Pancreas (tissue), 10 donors: Measurements from ENCODE around the gene FANCC. TPM values are rescaled to one million over a fixed set of nuclear protein-coding genes. Genes with fewer than 3 reads are reported as not detected.
A peak's percentile ranks its signal among the peaks of the same experiment; 100 is the strongest.

Experiments used
- ATAC-seq, 4 donors: fragments of 200-7000 bp; cut with Tn5 transposase; one replicate each; pipeline versions ENCODE4 v1.8.0 to v1.9.1; 2020; ENCODE audit warnings: mild to moderate bottlenecking in 4 of 4, moderate library complexity in 4 of 4
- DNase-seq, 6 donors: peaks; one replicate each; pipeline ENCODE4 v3.0.0-alpha.2; 2020
- FAIRE-seq: peaks from 2 replicates; lab custom pipeline; 2012; peaks lifted over from hg19 to GRCh38; lab: Jason Lieb, UNC
- H3K27ac ChIP-seq, 4 donors: fragments of 200-600 bp; sonication (generic); 1 replicate in 3 of 4; 2 replicates in 1 of 4; pipeline versions ENCODE4 v1.5.0 to v1.8.0; 2020
- H3K27me3 ChIP-seq, 4 donors: fragments of 200-600 bp; one replicate each; pipeline ENCODE4 v1.8.0; 2021
- H3K36me3 ChIP-seq, 3 donors: fragments of 200-600 bp; sonication (generic) in 1 of 3; one replicate each; pipeline versions ENCODE4 v1.5.0 to v1.8.0; 2020 to 2021
- H3K4me1 ChIP-seq, 3 donors: fragments of 200-600 bp; one replicate each; pipeline ENCODE4 v1.8.0; 2021
- H3K4me3 ChIP-seq, 4 donors: fragments of 200-600 bp; sonication (generic) in 2 of 4; one replicate each; pipeline versions ENCODE4 v1.5.0 to v1.8.0; 2020 to 2021
- H3K9me3 ChIP-seq, 4 donors: fragments of 200-600 bp; one replicate each; pipeline ENCODE4 v1.8.0; 2021
- WGBS, 2 donors: extraction: QIAGEN DNeasy Blood & Tissue Kit; methylation state at CpG; one replicate each; pipeline ENCODE4 v1.1.7; 2013; 5-methylcytosine and 5-hydroxymethylcytosine counted together
- intact Hi-C, 3 donors: fragments of 100-400 bp; cut with DNase I; formaldehyde crosslinking; loops; one replicate each; pipeline versions ENCODE4 v1.11.1 to v1.14.2; 2022
- polyA plus RNA-seq, 2 donors: library from polyadenylated mRNA; stranded (reverse); fragments of 200-250 nt; gene quantifications; one replicate each; pipeline ENCODE4 v1.2.3, GENCODE V29; 2013
- total RNA-seq, 6 donors: library from RNA; stranded (reverse); fragmentation: NEBNext Ultra II Directional in 4 of 6; extraction: Animal tissue kit (Norgen Biotek cat#: 25700) in 4 of 6; gene quantifications; one replicate each; pipeline versions ENCODE4 v1.2.1 to v1.2.4, GENCODE V29; 2021 to 2023
- TF ChIP-seq, protein P1 (sequence below), 4 donors: fragments of 200-600 bp; sonication (generic) in 3 of 4; IDR thresholded peaks; one replicate each; pipeline versions ENCODE4 v1.5.0 to v1.8.0; 2021; ENCODE audit warnings: antibody characterized with exemption in 4 of 4
- donor health status: healthy with polysubstance abuse.
- donor health status: DM: no; HTN: no; CAD: no; lungs with moderate emphysema.
- donor health status: DM: no; HTN: no; CAD: no.
- donor health status: control.
- donor health status: control.
- donor health status: Bipolar disorder and iron deficiency.
- donor health status: DM: yes; HTN: yes; CAD: no.
- donor health status: DM: no; HTN: no; CAD: no.
- donor health status: DM: no; HTN: no; CAD: no.
- donor health status: DM: yes; HTN: yes; CAD: no.

The FANCC gene, protein sequence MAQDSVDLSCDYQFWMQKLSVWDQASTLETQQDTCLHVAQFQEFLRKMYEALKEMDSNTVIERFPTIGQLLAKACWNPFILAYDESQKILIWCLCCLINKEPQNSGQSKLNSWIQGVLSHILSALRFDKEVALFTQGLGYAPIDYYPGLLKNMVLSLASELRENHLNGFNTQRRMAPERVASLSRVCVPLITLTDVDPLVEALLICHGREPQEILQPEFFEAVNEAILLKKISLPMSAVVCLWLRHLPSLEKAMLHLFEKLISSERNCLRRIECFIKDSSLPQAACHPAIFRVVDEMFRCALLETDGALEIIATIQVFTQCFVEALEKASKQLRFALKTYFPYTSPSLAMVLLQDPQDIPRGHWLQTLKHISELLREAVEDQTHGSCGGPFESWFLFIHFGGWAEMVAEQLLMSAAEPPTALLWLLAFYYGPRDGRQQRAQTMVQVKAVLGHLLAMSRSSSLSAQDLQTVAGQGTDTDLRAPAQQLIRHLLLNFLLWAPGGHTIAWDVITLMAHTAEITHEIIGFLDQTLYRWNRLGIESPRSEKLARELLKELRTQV
- total RNA-seq (1 to 10 TPM; 4.1 to 9.9 (median 5.1) TPM), polyA plus RNA-seq (1 to 10 TPM; 3.8 to 4.1 TPM)

DNA sequence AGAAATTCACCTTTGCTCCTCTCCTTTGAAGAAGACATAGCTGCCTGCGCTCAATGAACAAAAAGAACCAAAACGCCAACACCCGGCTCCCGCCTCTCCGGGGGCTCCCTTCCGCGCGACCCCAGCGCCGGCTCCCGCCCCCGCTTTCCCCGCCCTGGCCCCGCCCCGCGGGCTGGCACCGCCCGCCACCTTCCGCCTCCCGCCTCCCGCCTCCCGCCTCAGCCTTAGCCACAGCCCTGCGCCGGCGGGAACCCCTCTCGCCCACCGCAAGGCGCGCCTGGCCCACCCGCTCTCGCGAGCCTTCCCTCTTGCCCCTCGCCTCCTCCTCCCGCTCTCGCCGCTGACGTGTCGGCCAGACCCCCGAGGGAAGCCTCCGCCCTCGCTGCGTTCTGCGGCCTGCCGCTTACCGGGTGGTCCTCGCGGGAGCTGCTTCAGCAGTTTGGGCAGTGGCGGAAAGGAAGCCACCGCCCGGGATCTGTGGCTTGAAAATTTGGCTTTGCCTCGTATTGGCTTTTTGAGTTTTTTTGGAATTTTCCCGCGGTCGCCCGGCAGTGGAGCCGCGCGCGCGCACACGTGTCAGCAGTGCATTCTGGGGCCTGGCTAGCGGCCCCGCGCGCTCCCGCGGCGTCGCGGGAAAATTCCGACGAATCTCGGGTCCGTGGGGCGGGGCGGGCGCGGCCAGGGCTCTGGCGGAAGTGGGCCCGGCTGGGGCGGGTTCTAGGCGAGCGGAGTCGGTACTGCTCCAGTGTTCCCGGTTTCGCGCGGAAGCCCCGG, at the start of gene FANCC:
Gene FANCC, minus strand, starts transcription at position 591 of the 774 bp plus-strand sequence. CDS start 68,418 bp downstream, outside the sequence.
- peak; percentile 88 to 95 (median 93) for ATAC-seq
- no peak for FAIRE-seq
- no peaks in the 10 kb centered on the region for H3K9me3 ChIP-seq
- H3K4me1 ChIP-seq = peaks cover 0 to 10% (median 6%) of the 10 kb centered on the region in 3 donors
- H3K27me3 ChIP-seq = no peaks in the 10 kb centered on the region
- TF ChIP-seq, protein P1, sequence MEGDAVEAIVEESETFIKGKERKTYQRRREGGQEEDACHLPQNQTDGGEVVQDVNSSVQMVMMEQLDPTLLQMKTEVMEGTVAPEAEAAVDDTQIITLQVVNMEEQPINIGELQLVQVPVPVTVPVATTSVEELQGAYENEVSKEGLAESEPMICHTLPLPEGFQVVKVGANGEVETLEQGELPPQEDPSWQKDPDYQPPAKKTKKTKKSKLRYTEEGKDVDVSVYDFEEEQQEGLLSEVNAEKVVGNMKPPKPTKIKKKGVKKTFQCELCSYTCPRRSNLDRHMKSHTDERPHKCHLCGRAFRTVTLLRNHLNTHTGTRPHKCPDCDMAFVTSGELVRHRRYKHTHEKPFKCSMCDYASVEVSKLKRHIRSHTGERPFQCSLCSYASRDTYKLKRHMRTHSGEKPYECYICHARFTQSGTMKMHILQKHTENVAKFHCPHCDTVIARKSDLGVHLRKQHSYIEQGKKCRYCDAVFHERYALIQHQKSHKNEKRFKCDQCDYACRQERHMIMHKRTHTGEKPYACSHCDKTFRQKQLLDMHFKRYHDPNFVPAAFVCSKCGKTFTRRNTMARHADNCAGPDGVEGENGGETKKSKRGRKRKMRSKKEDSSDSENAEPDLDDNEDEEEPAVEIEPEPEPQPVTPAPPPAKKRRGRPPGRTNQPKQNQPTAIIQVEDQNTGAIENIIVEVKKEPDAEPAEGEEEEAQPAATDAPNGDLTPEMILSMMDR (IDR thresholded peaks at IDR 0.05) = no peak
- peak; percentile 89 to 97 (median 91) for DNase-seq
- no peaks in the 10 kb centered on the region for H3K36me3 ChIP-seq
- peak within 1 kb of the TSS; percentile 96 to 100 (median 98) for H3K4me3 ChIP-seq
- peak within 1 kb of the TSS; percentile 82 to 97 (median 90) for H3K27ac ChIP-seq
- intact Hi-C loops = no loop called here
- 0 to 1% methylated on average over 68 to 89 of the region's 89 CpGs for WGBS, 2 donors

DNA sequence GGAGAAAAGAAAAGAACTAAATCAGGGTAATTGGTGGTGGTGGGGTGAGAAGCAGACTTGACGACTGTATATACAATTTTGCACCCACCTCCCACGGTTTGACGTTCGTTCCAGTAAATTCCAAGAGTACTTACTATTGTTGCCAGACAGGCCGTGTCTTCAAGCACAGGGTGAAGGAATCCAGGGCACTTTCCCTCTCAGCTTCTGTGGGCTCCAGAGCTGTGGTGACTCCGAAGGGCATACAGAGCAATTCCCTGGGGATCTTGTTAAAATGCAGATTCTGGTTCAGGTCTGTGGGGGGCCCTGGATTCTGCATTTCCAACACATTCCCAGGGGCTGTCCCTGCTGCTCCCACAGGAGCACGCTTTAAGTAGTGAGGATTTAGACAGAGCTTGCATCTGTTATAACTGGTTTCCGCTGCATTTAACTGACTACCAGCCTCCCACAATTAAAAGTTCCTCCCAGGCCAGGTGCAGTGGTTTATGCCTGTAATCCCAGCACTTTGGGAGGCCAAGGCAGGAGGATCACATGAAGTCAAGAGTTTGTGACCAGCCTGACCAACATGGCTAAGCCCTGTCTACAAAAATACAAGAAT, 49.3 kb upstream of the FANCC start:
- no peak overlapping the region for H3K4me3 ChIP-seq
- DNase-seq = no peak
- WGBS, 2 donors = 84 to 87% methylated on average over 8 of the region's 8 CpGs
- H3K4me1 ChIP-seq = peaks cover 0 to 6% (median 5%) of the 10 kb centered on the region in 3 donors
- H3K36me3 ChIP-seq = no peaks in the 10 kb centered on the region
- FAIRE-seq = no peak
- no peaks in the 10 kb centered on the region for H3K27me3 ChIP-seq
- no peaks in the 10 kb centered on the region for H3K9me3 ChIP-seq
- ATAC-seq = no peak
- no peak overlapping the region for H3K27ac ChIP-seq
- intact Hi-C loops = no loop called here
- TF ChIP-seq, protein P1 (IDR thresholded peaks at IDR 0.05) = no peak

DNA sequence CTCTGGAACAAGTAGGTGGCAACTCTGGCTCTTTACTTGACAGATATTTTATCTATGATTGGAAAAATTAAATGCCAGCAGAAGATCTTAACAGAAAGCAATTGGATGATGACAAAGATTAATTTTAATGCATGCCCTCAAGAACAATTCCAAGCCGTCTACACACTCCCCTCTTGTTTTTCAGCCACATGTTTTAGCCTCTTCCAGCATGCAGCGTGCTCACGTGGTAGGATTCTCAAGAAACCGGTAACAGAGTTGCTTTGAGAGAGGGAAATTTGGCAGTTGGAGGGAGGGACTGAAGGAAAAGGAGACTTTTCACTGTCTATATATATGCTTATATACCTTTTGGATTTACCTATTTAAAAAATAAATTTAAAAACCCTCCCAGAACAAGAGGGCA, 48.3 kb upstream of the FANCC start:
- intact Hi-C loops = no loop called here
- no peak for FAIRE-seq
- DNase-seq = no peak
- TF ChIP-seq, protein P1 (IDR thresholded peaks at IDR 0.05) = no peak
- no peak for ATAC-seq
- Histone ChIP-seq H3K4me3 (no peak overlapping the region), H3K36me3 (no peaks in the 10 kb centered on the region), H3K4me1 (peaks cover 0 to 6% (median 5%) of the 10 kb centered on the region in 3 donors), H3K9me3 (no peaks in the 10 kb centered on the region), H3K27me3 (no peaks in the 10 kb centered on the region), H3K27ac (no peak overlapping the region)
- WGBS, 2 donors = 83 to 89% methylated on average over 4 of the region's 4 CpGs

DNA sequence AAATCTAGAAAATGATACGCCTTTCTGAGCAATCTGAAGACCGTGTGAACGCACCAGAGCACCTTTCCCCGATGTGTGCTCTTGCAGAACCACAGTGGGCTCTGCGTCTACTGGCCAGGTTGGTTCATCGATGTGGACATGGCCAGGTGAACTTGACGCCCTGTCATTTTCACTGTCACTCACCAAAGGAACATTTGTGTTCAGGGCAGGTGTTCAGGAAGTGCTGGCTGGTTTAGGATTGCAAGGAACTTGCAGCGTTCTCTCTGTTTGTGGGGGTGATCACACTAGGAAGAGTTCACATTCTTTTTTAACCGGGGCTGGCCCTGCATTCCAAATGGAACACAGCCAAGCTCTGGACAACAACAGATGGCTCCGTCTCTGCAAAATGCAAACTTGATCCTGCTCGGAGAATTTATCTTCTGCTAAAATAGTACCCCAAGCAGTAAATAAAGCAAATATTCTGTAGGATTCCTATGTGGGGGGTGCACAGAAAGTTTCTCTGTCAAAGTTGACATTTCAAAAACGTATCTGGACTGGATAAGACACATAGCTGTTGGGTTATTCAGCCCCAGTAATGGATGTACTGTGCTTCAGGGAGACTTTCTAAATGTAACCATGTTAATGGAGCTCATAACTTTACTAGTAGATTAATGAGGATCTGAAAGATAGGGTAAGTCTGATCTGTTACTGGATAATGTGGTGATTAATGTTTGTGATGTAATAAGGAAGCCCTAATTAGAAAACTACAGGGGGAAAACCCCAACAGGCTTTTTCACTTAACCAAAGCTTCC, 45.7 kb upstream of the FANCC start:
- Histone ChIP-seq H3K4me1 (peaks cover 0 to 6% (median 5%) of the 10 kb centered on the region in 3 donors), H3K9me3 (no peaks in the 10 kb centered on the region), H3K4me3 (peak overlapping the region in 1 of 4 donors; percentile 17), H3K27me3 (no peaks in the 10 kb centered on the region), H3K27ac (no peak overlapping the region), H3K36me3 (no peaks in the 10 kb centered on the region)
- TF ChIP-seq, protein P1 (IDR thresholded peaks at IDR 0.05) = no peak
- ATAC-seq (peak in 3 of 4 donors; percentile 39 to 57 (median 40)), DNase-seq (no peak), FAIRE-seq (no peak)
- intact Hi-C loops = no loop called here
- WGBS, 2 donors = 23 to 28% methylated on average over 12 of the region's 12 CpGs
